Rectal smooth muscle tissue (tissue), 1 donor: ENCODE measurements around the gene KNCN.
A peak's percentile ranks its signal among the peaks of the same experiment; 100 is the strongest.

Source experiments
- H3K27ac ChIP-seq: one replicate; pipeline ENCODE4 v1.7.0; 2013; ENCODE audit warnings: low read depth, low read length, inconsistent platforms
- H3K27me3 ChIP-seq: one replicate; pipeline ENCODE4 v1.7.0; 2013; ENCODE audit warnings: low read length; ENCODE audit not compliant: control insufficient read depth, insufficient read depth
- H3K36me3 ChIP-seq: one replicate; pipeline ENCODE4 v1.7.0; 2013; ENCODE audit warnings: low read length; ENCODE audit not compliant: control insufficient read depth, insufficient read depth
- H3K4me1 ChIP-seq: one replicate; pipeline ENCODE4 v1.7.0; 2013; ENCODE audit warnings: low read length; ENCODE audit not compliant: control insufficient read depth, insufficient read depth
- H3K4me3 ChIP-seq: one replicate; pipeline ENCODE4 v1.7.0; 2013; ENCODE audit warnings: low read length
- H3K9ac ChIP-seq: one replicate; pipeline ENCODE4 v1.7.0; 2013; ENCODE audit warnings: low read length

KNCN gene

GRCh38 chr1:46551597-46552095, at the start of gene KNCN:
TSS of gene KNCN (minus strand) at chr1:46551647. CDS start at chr1:46551215, 432 bp downstream.
- Histone ChIP-seq H3K4me1 (no peaks in the 10 kb centered on the region), H3K9ac (no peak within 1 kb of the TSS), H3K27ac (no peak within 1 kb of the TSS), H3K36me3 (no peaks in the 10 kb centered on the region), H3K4me3 (no peak within 1 kb of the TSS), H3K27me3 (no peaks in the 10 kb centered on the region)

- H3K27ac ChIP-seq = peak overlapping the region; percentile 72
- no peaks in the 10 kb centered on the region for H3K27me3 ChIP-seq
- H3K4me1 ChIP-seq = peaks cover 26% of the 10 kb centered on the region
- H3K4me3 ChIP-seq = peak overlapping the region; percentile 12
- no peaks in the 10 kb centered on the region for H3K36me3 ChIP-seq
- H3K9ac ChIP-seq = no peak overlapping the region
Observed at GRCh38 chr1:46599059-46599970, 47.9 kb upstream of the KNCN start.

DNA sequence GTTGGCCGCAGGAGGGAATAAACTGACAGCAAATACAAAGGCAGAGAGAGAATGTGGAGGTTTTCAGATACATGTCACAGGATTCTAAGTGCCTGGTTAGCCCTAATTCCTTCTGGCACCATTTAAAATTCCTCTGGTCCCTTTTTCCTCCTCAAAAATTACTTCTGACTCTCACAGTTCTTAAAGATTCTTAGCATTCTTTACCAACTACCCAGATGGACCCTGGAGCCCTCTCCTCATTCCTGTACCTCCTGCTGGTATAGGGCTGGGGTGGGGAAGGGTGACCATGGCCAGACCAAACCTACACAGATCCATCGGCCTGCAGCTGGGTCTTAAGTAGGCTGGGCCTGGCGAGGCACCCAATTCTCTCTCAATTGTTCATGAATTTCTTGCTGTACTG, 45.4 kb upstream of the KNCN start:
- H3K36me3 ChIP-seq = peaks cover 14% of the 10 kb centered on the region
- H3K27me3 ChIP-seq = no peaks in the 10 kb centered on the region
- H3K4me3 ChIP-seq = no peak overlapping the region
- H3K4me1 ChIP-seq = peaks cover 23% of the 10 kb centered on the region
- H3K9ac ChIP-seq = no peak overlapping the region
- peak overlapping the region; percentile 37 for H3K27ac ChIP-seq

DNA sequence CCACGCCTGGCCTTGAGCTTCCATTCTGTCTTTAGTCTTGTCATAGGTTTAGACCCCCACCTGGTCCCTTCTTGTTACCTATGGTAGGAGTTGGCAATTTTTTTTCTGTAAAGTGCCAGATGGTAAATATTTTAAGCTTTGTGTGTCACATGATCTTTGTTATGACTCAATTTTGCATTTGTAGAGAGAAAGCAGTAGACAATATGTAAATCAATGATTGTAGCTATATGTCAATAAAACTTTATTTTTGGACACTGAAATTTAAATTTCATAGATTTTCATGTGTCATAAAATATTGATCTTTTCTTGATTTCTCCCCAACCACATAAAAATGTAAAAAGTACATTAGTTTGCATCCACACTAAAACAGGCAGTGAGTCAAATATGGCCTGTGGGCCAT, 44.6 kb upstream of the KNCN start:
- no peaks in the 10 kb centered on the region for H3K27me3 ChIP-seq
- H3K27ac ChIP-seq = no peak overlapping the region
- H3K36me3 ChIP-seq = peaks cover 18% of the 10 kb centered on the region
- no peak overlapping the region for H3K9ac ChIP-seq
- no peak overlapping the region for H3K4me3 ChIP-seq
- peaks cover 23% of the 10 kb centered on the region for H3K4me1 ChIP-seq

DNA sequence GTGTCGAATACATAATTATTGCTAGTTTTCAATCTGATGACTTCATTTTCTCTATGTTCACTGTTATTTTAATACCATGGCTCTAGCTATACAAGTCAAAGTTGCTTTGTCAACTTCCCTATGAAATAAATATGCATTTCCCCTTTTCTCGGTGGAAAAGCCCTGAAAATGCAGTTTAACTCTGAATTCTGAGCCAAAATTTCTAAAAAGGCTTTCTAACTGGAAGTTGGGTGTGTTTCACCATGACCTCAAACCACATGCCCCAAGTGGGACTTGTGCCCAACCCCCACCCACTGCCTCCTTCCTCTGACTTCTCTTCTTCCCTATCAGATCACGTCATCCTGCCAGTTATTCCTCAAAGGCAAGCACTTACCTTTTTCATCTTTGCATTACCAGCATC, 43.7 kb upstream of the KNCN start:
- Histone ChIP-seq H3K27ac (peak overlapping the region; percentile 37), H3K36me3 (peaks cover 21% of the 10 kb centered on the region)

GRCh38 chr1:46594063-46594462, 42.6 kb upstream of the KNCN start:
- H3K27ac ChIP-seq = no peak overlapping the region
- H3K4me3 ChIP-seq = no peak overlapping the region
- no peak overlapping the region for H3K9ac ChIP-seq
- no peaks in the 10 kb centered on the region for H3K27me3 ChIP-seq
- peaks cover 28% of the 10 kb centered on the region for H3K36me3 ChIP-seq
- H3K4me1 ChIP-seq = peaks cover 14% of the 10 kb centered on the region

More for the DNA sequence above, 43.7 kb upstream of the KNCN start:
- H3K9ac ChIP-seq = no peak overlapping the region
- H3K27me3 ChIP-seq = no peaks in the 10 kb centered on the region
- peaks cover 23% of the 10 kb centered on the region for H3K4me1 ChIP-seq
- H3K4me3 ChIP-seq = no peak overlapping the region

- Histone ChIP-seq H3K27ac (no peak overlapping the region), H3K4me1 (peaks cover 3% of the 10 kb centered on the region), H3K27me3 (no peaks in the 10 kb centered on the region), H3K9ac (no peak overlapping the region), H3K36me3 (peaks cover 31% of the 10 kb centered on the region), H3K4me3 (no peak overlapping the region)
Observed at GRCh38 chr1:46592823-46593222, 41.4 kb upstream of the KNCN start.

- no peak overlapping the region for H3K4me3 ChIP-seq
- H3K36me3 ChIP-seq = peaks cover 35% of the 10 kb centered on the region
- H3K9ac ChIP-seq = no peak overlapping the region
- H3K27me3 ChIP-seq = no peaks in the 10 kb centered on the region
- no peak overlapping the region for H3K27ac ChIP-seq
- no peaks in the 10 kb centered on the region for H3K4me1 ChIP-seq
Observed at GRCh38 chr1:46589529-46589928, 38.1 kb upstream of the KNCN start.

DNA sequence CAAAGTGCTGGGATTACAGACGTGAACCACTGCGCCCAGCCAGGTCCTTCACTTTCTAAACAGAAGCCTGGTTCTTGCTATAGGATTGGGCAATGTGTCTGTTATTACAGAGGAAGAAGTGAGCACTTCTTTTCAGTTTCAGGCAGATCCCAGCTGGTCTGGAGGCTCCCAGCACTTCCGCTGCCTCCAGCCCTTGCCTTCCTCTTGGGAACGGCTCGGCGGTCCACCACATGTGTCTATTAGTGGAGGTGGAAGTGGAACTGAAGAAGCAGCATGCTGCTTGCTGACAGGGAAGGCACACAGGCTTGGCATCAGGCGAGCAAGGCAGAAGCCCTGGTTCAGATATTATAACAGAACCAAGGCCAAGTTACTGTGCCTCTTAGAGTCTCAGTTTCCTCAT, 35.6 kb upstream of the KNCN start:
- H3K4me3 ChIP-seq = no peak overlapping the region
- no peak overlapping the region for H3K27ac ChIP-seq
- H3K4me1 ChIP-seq = no peaks in the 10 kb centered on the region
- peaks cover 31% of the 10 kb centered on the region for H3K36me3 ChIP-seq
- no peak overlapping the region for H3K9ac ChIP-seq
- no peaks in the 10 kb centered on the region for H3K27me3 ChIP-seq

GRCh38 chr1:46585312-46585938, 34.0 kb upstream of the KNCN start:
- Histone ChIP-seq H3K4me3 (no peak overlapping the region), H3K36me3 (peaks cover 28% of the 10 kb centered on the region), H3K4me1 (no peaks in the 10 kb centered on the region), H3K9ac (no peak overlapping the region), H3K27ac (no peak overlapping the region), H3K27me3 (no peaks in the 10 kb centered on the region)

GRCh38 chr1:46583494-46583893, 32.0 kb upstream of the KNCN start:
- Histone ChIP-seq H3K27ac (no peak overlapping the region), H3K9ac (no peak overlapping the region), H3K36me3 (peaks cover 30% of the 10 kb centered on the region), H3K27me3 (no peaks in the 10 kb centered on the region), H3K4me3 (no peak overlapping the region), H3K4me1 (no peaks in the 10 kb centered on the region)

- no peak overlapping the region for H3K27ac ChIP-seq
- H3K9ac ChIP-seq = no peak overlapping the region
- H3K36me3 ChIP-seq = peaks cover 30% of the 10 kb centered on the region
- no peaks in the 10 kb centered on the region for H3K4me1 ChIP-seq
- H3K4me3 ChIP-seq = no peak overlapping the region
- no peaks in the 10 kb centered on the region for H3K27me3 ChIP-seq
Observed at GRCh38 chr1:46582972-46583371, 31.5 kb upstream of the KNCN start.
